GM18858 (cell line): ENCODE results near the gene TAC3.
"Not testable (repeated sequence)": the region's sequence is repeated elsewhere in the genome, so short reads cannot be mapped to it uniquely, and the experiment has no call there.

Source experiments
- ATAC-seq: cut with Tn5 transposase; IDR thresholded peaks from one replicate; pipeline ENCODE4 v1.9.1; 2021; ENCODE audit not compliant: unreplicated experiment

Gene TAC3

DNA sequence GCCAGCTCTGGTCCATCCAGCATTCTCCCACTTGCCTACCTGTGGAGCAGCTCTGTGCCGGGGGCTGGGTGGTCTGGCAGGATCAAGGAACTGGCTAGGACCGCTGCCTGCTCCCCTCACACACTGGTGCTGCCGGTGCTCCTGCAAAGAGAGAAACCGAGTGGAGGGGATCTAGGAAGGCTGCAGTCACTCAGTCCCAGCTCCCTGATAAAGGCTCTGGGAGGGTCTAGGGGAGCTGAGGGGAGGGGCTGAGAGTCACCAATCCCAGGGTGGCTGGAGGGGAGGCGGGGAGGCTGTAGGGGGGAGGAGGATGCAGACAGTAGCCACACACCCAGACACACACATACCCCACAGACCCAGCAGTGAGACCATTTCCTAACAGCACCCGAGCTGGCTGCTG lies at the start of gene TAC3:
Gene TAC3, minus strand, starts transcription at position 182 of the 400 bp plus-strand sequence. CDS start 732 bp downstream, outside the sequence.
- ATAC-seq = no peak

DNA sequence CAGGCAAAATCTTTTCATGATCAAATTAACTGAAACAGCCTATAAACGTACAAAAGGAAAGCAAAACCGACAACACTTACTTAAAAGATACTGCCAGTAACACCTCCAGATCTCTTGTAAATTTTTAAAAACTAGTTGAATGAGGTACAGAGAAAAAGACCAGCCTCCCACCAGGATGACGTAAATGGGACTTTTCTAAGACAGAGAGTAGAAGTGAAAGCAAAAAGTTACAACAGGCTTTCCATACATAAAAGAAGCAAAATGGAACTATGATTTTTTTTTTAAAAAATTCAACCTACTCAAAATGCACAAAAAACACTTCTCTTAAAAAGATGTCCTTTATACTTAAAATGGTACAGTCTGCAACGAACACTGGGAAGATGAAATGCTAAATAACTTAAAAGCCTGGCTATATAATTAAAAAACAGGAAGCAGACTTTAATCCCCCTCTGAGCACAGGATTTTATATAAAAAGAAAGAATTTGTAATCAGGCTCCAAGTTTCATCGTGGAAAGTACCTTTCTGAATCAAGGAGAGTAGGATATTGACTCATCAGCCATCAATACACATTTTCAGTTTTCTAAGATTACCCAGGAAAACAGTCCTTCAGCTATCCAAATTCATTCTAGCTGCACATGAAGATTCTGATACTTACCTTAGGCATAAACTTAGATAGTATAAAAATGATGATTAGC lies 47.8 kb upstream of the TAC3 start:
- peak; percentile 81 for ATAC-seq

DNA sequence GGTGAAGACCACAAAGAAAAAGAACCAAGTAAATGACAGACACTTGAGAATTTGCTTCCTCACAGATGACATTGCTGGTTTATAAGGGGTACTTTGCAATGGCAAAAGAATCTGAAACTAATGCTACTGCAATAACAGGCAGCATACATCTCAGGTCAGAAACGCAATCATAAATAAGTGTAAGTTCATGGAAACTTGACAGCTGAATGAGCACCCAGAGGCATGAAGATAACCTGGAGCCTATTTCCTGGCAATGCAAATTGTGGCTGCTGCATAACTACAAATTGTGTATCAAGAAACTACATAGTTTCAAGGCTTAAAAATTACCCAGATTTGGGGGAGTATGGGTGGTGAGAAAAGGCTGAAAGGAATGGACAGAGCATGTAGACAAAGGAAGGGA lies 42.1 kb upstream of the TAC3 start:
- ATAC-seq = peak; percentile 38

DNA sequence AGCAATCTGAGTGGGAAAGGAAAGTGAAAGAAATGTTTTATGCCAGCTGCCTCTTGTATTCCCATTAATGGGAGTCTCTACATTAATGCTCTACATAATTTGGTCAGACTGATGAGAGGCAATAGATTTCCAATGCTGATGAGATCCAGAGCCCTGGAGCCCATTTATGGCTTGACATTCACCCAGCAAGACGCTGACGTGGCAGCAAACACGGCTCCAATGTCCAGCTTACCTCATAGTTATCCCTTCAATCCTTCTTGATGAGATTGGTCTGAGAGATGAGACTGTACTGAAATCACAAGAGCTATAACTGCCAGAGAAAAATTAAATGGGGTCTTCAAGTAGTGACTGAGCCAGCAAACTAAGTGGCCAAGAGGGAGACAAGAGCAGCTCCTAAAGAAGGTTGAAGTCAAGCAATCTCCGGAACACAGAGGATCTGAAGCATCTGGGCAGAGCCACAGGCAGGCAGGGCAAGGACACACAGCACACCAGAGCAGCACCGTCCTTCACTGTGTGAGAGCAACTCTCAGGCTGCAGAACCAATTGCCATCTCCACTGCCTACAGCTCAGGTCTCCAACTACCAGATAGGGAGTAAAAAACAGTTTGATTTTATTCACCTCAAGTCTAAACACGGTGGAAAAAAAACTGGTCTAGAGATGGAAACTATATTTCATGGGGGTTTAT lies 40.9 kb upstream of the TAC3 start:
- no peak for ATAC-seq

DNA sequence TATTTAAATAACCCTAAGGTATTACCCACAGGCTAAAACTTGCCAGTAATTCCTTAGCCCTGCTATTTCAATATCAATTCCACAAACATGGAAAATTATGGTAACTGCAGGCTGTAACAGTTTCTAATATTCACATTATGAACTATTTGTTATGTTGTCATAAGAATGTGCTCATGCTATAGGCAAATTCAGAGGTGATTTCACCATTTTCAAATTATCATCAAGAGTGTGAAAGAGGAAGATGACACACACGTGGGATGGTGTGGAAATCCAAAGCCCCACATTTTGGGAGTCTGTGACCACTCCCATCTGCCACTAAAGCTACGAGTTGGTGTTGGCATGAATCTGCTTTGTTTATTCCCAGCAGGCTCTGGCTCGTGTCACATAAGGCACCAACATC lies 39.5 kb upstream of the TAC3 start:
- no peak for ATAC-seq

DNA sequence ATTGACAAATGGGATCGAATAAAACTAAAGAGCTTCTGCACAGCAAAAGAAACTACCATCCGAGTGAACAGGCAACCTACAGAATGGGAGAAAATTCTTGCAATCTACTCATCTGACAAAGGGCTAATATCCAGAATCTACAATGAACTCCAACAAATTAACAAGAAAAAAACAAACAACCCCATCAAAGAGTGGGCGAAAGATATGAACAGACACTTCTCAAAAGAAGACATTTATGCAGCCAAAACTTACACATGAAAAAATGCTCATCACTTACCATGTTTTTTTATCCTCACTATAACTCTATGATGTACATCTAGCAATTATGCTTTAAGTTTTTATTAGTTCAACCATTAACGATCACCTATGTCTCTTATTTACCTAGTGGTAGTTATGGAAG lies 37.6 kb upstream of the TAC3 start:
- not testable (repeated sequence) for ATAC-seq

DNA sequence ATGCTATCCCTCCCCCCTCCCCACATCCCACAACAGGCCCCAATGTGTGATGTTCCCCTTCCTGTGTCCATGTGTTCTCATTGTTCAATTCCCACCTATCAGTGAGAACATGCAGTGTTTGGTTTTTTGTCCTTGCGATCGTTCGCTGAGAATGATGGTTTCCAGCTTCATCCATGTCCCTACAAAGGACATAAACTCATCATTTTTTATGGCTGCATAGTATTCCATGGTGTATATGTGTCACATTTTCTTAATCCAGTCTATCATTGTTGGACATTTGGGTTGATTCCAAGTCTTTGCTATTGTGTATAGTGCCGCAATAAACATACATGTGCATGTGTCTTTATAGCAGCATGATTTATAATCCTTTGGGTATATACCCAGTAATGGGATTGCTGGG lies 36.8 kb upstream of the TAC3 start:
- not testable (repeated sequence) for ATAC-seq

DNA sequence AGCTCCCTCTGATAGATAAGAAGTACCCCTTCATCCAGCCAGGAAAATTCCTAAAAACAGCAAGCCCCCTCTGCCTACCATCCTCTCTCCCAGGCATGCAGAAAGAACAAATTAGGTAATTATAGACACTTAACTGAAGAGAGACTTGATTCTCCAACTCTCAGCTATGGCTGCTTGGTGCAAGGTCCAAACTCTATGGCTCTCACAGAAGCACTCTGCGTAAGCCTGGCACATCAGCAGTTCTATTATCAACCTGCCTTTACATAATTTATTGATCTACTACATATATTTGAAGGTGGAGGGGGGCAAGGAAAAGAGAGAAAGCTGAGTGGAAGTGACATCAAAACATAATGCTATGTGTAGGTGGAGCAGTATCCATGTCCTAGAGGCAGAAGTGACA lies 34.7 kb upstream of the TAC3 start:
- ATAC-seq = no peak

DNA sequence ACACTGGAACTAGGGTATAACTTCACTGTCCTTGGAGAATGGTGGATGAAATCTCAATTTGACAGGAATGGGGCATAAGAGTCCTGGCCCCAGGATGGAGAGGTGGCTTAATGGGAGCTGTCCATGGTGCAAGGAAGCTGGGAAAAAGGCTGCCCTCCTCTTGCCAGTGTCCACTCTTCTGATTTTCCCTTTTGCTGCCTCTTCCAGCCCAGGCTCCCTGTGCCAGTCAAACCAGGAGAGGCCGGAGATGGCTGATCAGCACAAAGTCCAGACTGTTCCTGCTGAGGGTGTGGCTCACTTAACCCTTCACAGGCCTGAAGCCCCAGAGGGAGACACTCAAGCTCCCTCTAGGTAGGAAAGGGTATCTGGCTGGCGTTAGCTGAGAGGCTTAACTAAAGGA lies 33.6 kb upstream of the TAC3 start, which contains the start of gene MYO1A:
Gene MYO1A, minus strand, starts transcription at position 240 of the 400 bp plus-strand sequence. CDS start 1,806 bp downstream, outside the sequence.
- no peak for ATAC-seq

DNA sequence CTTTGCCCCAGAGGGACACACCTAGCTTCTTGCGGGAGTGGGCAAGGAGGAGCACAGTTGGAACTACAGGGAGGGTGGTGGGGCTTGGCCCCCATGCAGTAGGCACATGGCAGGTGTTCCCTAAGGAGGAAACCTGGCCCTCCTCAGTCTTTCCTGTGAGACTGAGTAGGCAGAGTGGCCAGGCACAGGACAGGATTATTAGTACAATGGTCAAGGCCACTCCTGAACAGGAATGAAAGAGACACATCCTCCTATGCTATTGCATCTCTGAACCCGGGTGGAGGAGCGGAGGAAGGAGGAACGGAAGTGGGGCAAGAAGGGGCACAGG lies 32.8 kb upstream of the TAC3 start:
- no peak for ATAC-seq

DNA sequence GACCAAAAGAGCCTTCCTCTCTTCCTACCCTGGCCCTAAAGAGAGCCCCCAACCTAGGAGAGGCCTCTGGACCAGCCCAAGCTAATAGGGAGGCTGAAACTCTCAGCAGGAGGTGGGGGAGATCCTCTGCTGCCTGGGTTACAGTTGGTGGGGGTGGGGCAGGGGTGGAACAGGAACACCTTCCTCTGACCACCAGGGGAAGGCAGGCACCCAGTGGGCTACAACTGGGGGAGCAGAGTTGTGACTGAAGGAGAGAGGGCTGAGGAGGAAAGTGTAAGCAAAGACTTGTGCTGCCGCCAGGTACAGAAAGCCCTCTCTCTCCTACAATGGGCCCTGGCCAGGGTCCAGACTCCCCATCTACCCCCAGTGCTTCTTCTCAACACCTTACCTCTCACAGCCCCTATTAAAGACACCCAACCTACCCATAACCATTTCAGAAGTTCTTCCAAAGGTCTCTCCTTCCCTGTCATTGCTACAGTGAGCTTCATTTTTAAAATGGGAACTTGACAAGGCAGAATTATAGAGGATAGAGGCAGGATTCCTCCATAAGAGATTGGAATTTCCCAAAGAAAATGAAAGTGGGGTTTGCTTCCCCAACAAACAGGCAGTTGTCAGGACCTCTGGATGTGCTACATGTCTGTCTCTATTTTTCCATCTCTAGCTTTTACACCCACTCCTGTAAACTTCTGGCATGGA lies 32.2 kb upstream of the TAC3 start:
- ATAC-seq = no peak

DNA sequence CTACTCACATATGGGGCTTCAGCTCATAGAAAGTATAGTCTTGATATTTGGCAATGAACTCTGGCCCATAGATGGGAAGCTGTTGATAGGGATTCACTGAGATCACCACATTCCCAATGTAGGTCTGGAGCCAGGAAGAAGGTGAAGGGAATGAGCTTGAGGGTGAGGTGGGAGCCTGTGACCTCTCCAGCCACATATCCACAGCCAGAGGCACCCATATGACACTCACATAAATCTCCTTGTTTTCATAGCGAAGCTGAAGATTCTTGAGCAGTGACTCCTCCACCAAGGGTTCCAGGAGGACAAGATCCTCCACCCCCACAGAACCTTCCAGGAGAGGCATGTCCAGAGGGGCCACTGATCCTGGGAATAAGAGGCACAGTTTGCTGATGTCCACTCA lies 31.7 kb upstream of the TAC3 start:
- ATAC-seq = no peak

DNA sequence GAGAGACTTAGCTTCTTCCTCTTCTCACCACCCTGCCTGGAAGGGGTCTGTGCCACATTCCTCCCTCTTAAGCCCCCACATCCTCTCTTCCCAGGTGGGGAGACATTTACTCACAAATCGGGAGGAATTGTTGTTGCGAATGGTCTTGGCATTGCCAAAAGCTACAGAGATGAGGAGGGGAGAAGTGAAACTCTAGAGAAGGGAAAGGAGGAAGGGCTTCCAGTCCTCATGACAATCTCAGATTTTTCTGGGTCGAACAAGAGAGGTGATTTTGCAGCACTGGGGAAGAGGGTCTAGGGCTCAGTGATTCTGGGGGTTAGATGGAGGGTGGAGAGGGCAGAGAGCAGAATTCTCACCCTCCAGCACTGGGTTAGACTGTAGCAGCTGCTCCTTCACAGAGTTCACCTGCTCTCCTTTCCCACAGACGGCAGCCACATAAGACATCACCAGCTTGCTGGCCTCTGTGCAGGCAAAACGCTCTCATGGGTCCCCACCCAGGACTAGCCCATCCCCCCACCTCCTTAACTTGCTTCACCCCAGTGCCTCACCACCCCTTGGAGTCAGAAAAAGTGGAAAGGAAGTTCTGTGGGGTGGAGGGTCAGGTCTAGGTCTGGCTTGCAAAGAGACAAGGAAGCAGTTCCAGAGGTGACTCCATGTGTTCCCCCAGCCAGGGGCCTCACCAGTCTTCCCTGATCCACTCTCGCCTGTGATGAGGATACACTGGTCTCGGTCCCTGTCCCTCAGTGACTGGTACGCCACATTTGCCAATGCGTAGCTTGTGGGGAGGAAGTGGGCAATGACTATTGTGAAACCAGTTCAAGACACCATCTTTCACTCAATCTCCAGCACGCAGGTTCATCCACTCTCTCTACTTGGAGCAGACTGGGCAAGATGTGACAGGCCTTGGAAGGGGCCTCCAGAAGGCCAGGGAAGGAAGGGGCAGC lies 30.9 kb upstream of the TAC3 start:
- no peak for ATAC-seq

DNA sequence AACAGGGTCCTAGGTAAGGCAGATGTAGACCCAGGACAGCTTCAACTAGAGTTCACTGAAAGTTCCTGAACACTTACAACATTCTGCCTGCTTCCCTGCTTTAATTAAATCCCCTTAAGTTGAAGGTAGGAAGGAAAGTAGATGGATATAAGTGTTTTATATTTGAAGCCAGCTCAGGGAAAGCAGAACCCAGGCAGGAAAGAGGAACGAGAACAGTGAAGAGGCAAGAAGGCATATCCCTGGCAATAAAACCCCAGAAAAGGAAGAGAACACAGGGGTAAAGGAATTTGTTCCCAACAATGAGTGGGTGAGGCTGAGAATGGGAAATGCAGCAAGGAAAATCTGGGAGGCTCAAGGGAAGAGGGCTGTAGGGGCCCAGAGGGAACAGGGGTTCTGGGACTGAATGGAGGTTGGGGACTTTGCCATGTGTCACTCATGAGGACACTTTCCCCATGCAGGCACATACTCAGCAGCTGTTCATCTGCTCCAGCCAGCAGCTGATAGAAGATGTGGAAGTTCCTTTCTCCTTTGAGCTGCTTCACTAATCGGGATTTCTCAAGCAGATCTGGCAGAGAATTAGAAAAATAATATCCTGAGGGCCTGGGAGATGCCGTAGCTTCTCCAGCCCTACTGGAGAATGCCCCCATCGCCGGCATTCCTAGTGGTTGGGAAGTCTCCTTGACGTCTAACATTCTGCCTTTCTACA lies 29.9 kb upstream of the TAC3 start:
- ATAC-seq = no peak

DNA sequence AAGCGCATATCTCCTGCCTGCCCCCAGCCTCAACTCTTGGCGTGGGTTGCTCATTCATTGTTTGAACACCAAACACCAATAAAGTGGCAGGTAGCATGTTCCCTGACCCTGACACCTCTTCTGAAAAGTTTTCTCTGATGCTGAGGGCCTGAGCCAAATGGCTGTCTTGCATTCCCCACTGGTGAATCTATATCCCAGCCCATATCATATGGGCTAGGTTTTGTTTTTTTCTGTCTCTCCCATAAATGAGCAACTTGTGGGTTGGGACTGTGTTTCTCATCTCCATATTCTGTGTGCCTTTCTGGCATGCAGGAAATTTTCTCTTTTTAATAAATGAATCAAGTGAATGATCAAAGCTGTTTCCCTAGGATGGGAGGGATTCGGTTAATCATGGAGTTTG lies 28.6 kb upstream of the TAC3 start:
- no peak for ATAC-seq

DNA sequence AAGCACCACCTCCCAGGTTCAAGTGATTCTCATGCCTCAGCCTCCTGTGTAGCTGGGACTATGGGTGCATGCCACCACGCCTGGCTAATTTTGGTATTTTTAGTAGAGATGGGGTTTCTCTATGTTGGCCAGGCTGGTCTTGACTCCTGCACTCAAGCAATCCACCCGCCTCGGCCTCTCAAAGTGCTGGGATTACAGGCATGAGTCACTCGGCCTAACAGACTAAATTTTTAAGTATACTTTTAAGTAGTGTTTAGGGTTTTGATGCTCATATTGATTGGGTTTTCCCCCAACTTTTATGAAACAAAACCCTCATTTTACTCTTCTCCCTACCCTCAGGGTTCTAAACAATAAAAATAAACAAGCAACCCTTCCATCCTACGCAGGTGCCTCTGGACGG lies 28.1 kb upstream of the TAC3 start:
- ATAC-seq = no peak

DNA sequence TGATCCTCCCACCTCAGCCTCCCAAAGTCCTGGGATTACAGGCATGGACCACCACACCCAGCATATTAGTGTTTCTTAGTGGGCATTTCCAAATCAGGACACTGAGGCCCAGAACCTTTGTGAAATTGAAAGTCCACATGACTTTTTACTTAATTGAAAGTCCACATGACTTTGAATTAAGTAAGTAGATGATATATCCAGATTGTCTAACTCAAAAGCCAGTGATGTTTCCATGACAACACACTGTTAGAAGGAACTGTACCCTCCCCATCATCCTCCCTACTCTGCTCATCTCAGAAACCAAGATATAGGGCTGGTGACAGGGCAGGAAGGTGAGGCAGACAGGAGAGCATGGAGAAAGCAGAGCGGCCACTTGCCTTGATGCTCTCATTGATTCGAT lies 26.4 kb upstream of the TAC3 start:
- no peak for ATAC-seq

DNA sequence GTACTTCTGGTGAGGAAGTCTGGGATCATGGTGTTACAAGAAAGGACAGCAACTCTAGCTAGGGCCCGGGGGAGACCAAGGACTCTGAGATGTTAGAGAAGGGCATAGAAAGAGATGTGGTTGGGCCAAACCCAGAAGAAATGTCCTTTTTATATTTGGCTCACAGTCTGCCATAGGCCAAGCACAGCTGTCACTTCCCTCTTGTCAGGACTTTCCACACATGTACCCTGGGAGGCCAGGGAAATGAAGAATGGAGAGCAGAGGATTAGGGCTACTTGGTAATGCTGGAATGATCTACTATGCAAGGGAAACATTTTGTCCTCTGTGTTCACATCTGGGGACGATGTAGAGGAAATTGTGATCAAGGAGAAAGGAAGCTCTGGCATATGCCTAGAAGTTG lies 24.4 kb upstream of the TAC3 start:
- ATAC-seq = no peak

DNA sequence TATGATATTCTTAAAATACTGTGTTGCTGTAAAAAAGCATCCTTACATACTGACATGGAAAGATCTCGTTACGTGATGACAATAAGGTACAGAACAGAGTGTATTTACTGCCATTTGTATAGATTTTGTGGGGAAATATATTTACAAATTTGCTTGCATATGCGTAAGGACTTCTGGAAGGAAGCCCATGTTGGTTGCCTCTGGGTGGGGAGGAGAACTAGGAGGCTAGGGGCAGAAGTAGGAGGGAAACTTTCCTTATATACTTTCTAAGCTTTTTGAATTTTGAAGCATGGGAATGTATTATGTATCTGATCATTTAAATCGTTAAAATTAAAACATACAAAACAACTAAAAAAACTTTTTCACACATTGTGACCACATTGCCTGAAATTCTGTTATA lies 23.9 kb upstream of the TAC3 start:
- no peak for ATAC-seq

DNA sequence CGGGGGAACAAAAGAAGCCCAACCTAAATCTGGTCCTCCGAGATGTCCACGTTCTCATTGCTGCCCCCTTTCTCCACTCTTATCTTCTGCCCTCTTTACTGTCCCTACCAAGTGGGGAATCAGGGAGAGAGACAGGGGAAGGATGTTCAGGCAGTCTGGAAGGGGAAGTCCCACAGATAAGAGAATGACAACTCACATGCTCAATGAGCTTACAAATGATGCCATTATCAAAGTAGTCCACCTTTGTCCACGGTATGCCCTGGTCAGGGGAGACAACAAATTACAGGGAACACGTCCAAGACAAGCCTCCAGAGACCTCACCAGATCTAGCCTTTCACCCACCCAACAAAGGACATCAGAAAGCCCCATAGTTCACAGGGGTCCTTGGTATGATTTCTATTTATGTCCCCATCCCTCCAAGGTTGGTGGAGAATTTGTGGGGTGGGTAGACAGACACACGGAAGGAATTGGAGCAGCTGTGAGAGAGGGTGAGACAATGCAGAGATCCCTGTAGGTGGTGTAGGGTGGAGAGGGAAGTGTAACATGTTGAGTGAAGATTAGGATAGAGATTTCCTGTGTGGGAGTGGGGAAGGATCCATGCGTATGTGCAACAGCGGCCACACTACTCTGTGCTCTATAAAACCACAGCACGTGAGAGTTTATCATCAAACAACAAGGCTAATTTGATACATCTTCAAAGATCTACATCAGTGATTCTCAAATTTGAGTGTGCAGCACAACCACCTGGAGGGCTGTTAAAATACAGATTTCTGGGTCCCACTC lies 22.9 kb upstream of the TAC3 start:
- ATAC-seq = no peak
